ENCODE measurements around the gene CT45A8.
"Not testable (repeated sequence)": the region's sequence is repeated elsewhere in the genome, so short reads cannot be mapped to it uniquely, and the experiment has no call there.

The CT45A8 gene

DNA sequence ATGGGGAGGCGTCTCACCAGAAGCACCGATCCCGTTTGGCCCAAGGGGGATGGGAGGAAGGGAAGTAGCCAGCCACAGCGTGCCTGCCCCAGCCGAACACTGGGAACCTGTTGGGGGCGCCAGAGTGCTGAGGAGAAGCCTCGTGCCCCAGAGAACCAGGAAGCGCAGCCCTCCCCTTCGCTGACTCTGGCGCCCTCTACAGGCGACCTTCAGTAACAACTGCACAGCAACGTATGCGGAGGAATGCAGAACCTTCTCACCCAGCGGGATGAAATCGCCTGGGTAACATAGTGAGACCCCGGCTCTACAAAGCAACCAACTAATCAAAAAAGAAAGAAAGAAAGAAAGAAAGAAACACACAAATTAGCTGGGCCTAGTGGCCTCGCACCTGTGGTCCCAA lies at the start of gene CT45A8:
CT45A8 (minus strand) TSS at position 101 of the 400 bp plus-strand sequence. CDS start 3,755 bp downstream, outside the sequence.
- not testable (repeated sequence) for DNase-seq (ENCODE audit: low read depth)

DNA sequence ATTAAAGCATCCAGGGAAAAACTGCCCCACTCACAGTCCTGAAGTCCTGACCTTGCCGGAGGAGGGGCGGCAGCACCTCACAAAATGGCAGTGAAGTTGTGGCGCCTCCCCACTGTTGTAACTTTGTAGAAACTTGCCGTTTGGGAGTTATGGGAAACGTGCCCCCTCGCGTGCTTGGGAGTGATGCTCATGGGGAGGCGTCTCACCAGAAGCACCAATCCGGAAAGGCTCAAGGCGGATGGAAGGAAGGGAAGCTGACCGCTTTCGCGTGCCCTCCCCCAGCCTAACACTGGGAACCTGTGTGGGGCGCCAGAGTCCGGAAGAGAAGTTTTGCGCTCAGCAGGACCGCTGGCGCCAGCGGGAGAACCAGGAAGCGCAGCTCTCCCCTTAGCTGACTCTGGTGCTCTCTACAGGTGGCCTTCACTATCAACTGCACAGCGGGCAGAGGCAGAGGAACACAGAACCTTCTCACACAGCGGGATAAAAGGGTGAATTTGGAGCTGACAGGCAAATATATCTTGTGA lies 39.0 kb upstream of the CT45A8 start, which contains the start of the genes CT45A10 and SAGE1:
CT45A10 (minus strand) TSS at position 151 of the 524 bp plus-strand sequence. CDS start 8,100 bp downstream, outside the sequence.
SAGE1 (plus strand) TSS at position 423 of the 524 bp plus-strand sequence. CDS start 2,527 bp downstream, outside the sequence.
- DNase-seq (ENCODE audit: low read depth) = no peak

DNA sequence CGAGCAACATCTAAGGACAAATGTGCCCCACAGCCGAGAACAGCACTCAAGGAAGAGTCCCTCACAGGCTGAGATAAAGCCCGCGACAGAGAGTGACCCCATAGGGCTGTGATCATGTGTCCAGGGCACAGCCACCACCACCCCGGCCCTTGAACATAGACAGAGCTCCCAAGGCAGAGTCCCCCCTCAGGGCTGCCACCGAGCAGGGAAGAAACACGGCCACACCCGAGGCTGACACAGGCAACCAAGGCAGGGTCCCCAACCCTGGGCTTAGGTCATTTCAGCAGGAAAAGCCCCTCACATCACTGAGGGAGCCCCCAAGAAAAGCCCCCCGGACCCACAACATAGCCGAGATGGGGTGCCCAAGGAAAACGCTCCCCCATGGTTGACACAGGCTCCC lies 38.4 kb upstream of the CT45A8 start:
- DNase-seq (ENCODE audit: low read depth) = no peak

- DNase-seq (ENCODE audit: low read depth) = no peak
These were observed 35.8 kb upstream of the CT45A8 start for GRCh38 chrX:135890087-135890585.

DNA sequence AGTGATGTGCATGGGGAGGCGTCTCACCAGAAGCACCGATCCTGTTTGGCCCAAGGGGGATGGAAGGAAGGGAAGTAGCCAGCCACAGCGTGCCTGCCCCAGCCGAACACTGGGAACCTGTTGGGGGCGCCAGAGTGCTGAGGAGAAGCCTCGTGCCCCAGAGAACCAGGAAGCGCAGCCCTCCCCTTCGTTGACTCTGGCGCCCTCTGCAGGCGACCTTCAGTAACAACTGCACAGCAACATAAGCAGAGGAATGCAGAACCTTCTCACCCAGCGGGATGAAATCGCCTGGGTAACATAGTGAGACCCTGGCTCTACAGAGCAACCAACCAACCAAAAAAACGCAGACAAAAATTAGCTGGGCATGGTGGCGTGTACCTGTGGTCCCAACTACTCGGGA lies 34.6 kb upstream of the CT45A8 start:
- peak; percentile 5 for DNase-seq (ENCODE audit: low read depth)

GRCh38 chrX:135888230-135888629 lies 33.9 kb upstream of the CT45A8 start:
- DNase-seq (ENCODE audit: low read depth) = not testable (repeated sequence)

GRCh38 chrX:135882741-135883140 lies 28.4 kb upstream of the CT45A8 start:
- DNase-seq (ENCODE audit: low read depth) = not testable (repeated sequence)

GRCh38 chrX:135871712-135872111 lies 17.4 kb upstream of the CT45A8 start, which contains the start of gene CT45A9:
CT45A9 (minus strand) TSS chrX:135871812; CDS start chrX:135868061, 3,751 bp downstream.
- not testable (repeated sequence) for DNase-seq (ENCODE audit: low read depth)

DNA sequence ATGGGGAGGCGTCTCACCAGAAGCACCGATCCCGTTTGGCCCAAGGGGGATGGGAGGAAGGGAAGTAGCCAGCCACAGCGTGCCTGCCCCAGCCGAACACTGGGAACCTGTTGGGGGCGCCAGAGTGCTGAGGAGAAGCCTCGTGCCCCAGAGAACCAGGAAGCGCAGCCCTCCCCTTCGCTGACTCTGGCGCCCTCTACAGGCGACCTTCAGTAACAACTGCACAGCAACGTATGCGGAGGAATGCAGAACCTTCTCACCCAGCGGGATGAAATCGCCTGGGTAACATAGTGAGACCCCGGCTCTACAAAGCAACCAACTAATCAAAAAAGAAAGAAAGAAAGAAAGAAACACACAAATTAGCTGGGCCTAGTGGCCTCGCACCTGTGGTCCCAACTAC lies 17.2 kb downstream of the CT45A8 start, which contains the start of gene CT45A7:
CT45A7 (minus strand) TSS at position 101 of the 400 bp plus-strand sequence. CDS start 3,747 bp downstream, outside the sequence.
- not testable (repeated sequence) for DNase-seq (ENCODE audit: low read depth)

DNA sequence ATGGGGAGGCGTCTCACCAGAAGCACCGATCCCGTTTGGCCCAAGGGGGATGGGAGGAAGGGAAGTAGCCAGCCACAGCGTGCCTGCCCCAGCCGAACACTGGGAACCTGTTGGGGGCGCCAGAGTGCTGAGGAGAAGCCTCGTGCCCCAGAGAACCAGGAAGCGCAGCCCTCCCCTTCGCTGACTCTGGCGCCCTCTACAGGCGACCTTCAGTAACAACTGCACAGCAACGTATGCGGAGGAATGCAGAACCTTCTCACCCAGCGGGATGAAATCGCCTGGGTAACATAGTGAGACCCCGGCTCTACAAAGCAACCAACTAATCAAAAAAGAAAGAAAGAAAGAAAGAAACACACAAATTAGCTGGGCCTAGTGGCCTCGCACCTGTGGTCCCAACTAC lies 34.4 kb downstream of the CT45A8 start, which contains the start of gene CT45A2:
CT45A2 (minus strand) TSS at position 101 of the 400 bp plus-strand sequence. CDS start 3,747 bp downstream, outside the sequence.
- DNase-seq (ENCODE audit: low read depth) = not testable (repeated sequence)

GRCh38 chrX:135802687-135803086 lies 51.7 kb downstream of the CT45A8 start, which contains the start of gene CT45A6:
CT45A6 (minus strand) TSS chrX:135802787; CDS start chrX:135798993, 3,794 bp downstream.
- DNase-seq (ENCODE audit: low read depth) = not testable (repeated sequence)
